Left cardiac atrium (tissue), 4 donors: ENCODE measurements around the gene UBE2E2. TPM values are rescaled to one million over a fixed set of nuclear protein-coding genes. Genes with fewer than 3 reads are reported as not detected.

Experiments used
- ATAC-seq, 2 donors: fragments of 200-7000 bp; cut with Tn5 transposase; one replicate each; pipeline ENCODE4 v1.9.1; 2020; ENCODE audit warnings: mild to moderate bottlenecking in 2 of 2, moderate library complexity in 2 of 2
- DNase-seq: peaks from one replicate; pipeline ENCODE4 v3.0.0-alpha.2; 2020
- intact Hi-C, 2 donors: fragments of 100-400 bp; cut with DNase I; formaldehyde crosslinking; loops; one replicate each; pipeline versions ENCODE4 v1.14.1 to v1.15.1; 2022 to 2023
- total RNA-seq, 2 donors: library from RNA; stranded (reverse); fragmentation: NEBNext Ultra II Directional; extraction: Animal tissue kit (Norgen Biotek cat#: 25700); gene quantifications; one replicate each; pipeline ENCODE4 v1.2.1, GENCODE V29; 2021
- donor health status: DM: no; HTN: yes; CAD: no.
- donor health status: DM: no; HTN: yes; CAD: no; lungs with severe emphysema.
- donor health status: DM: yes; HTN: yes; CAD: no.
- donor health status: Dilated cardiomyopathy.

UBE2E2 gene
- total RNA-seq, 2 donors from 2014 or later: 45.6 to 54.0 TPM

- intact Hi-C loops: no loop called here
- ATAC-seq: no peak
- no peak for DNase-seq
These were observed 381.0 kb downstream of the UBE2E2 start for GRCh38 chr3:23583980-23584740.

- intact Hi-C loops: no loop called here
- ATAC-seq: no peak
These were observed 384.4 kb downstream of the UBE2E2 start for GRCh38 chr3:23587513-23587912.

GRCh38 chr3:23588547-23588946 is 385.4 kb downstream of the UBE2E2 start:
- intact Hi-C loops: no loop called here
- DNase-seq: no peak
- ATAC-seq: no peak

More at GRCh38 chr3:23587513-23587912, 384.4 kb downstream of the UBE2E2 start:
- no peak for DNase-seq

GRCh38 chr3:23589602-23590001 is 386.5 kb downstream of the UBE2E2 start:
- ATAC-seq (no peak), DNase-seq (no peak)
- intact Hi-C loops: no loop called here

- ATAC-seq: no peak
- no peak for DNase-seq
- intact Hi-C loops: no loop called here
These were observed 387.5 kb downstream of the UBE2E2 start for GRCh38 chr3:23590424-23591273.

- ATAC-seq (no peak), DNase-seq (no peak)
- intact Hi-C loops: no loop called here
These were observed 388.2 kb downstream of the UBE2E2 start for GRCh38 chr3:23591374-23591773.

- DNase-seq (no peak), ATAC-seq (no peak)
- intact Hi-C loops: no loop called here
These were observed 390.1 kb downstream of the UBE2E2 start for GRCh38 chr3:23592961-23593931.

GRCh38 chr3:23594066-23594465 is 390.9 kb downstream of the UBE2E2 start:
- no peak for DNase-seq
- ATAC-seq: no peak
- intact Hi-C loops: no loop called here

GRCh38 chr3:23594894-23595670 is 392.0 kb downstream of the UBE2E2 start:
- DNase-seq: no peak
- ATAC-seq: no peak
- intact Hi-C loops: no loop called here

- ATAC-seq (no peak), DNase-seq (no peak)
- intact Hi-C loops: no loop called here
These were observed 392.7 kb downstream of the UBE2E2 start for GRCh38 chr3:23595851-23596250.

- intact Hi-C loops: no loop called here
- no peak for DNase-seq
- no peak for ATAC-seq
These were observed 397.2 kb downstream of the UBE2E2 start for GRCh38 chr3:23600167-23600871.

GRCh38 chr3:23601091-23601822 is 398.1 kb downstream of the UBE2E2 start:
- peak in 1 of 2 donors; percentile 61 for ATAC-seq
- DNase-seq: no peak
- intact Hi-C loops: no loop called here

- intact Hi-C loops: no loop called here
- no peak for ATAC-seq
- no peak for DNase-seq
These were observed 399.8 kb downstream of the UBE2E2 start for GRCh38 chr3:23602971-23603370.

GRCh38 chr3:23607184-23607847 is 404.2 kb downstream of the UBE2E2 start:
- ATAC-seq: no peak
- DNase-seq: no peak
- intact Hi-C loops: no loop called here

GRCh38 chr3:23608650-23609049 is 405.5 kb downstream of the UBE2E2 start:
- DNase-seq: no peak
- intact Hi-C loops: no loop called here
- no peak for ATAC-seq

GRCh38 chr3:23611737-23612295 is 408.7 kb downstream of the UBE2E2 start:
- peak; percentile 84 for DNase-seq

More at GRCh38 chr3:23611737-23612295, 408.7 kb downstream of the UBE2E2 start:
- intact Hi-C loops: no loop called here
- peak; percentile 88 to 89 for ATAC-seq
